ENCODE measurements around the gene THY1. TPM values are rescaled to one million over a fixed set of nuclear protein-coding genes. Genes with fewer than 3 reads are reported as not detected.
"Not testable (repeated sequence)": the region's sequence is repeated elsewhere in the genome, so short reads cannot be mapped to it uniquely, and the experiment has no call there.

THY1 gene
- total RNA-seq = 35.2 and 37.3 TPM in 2 replicates

DNA sequence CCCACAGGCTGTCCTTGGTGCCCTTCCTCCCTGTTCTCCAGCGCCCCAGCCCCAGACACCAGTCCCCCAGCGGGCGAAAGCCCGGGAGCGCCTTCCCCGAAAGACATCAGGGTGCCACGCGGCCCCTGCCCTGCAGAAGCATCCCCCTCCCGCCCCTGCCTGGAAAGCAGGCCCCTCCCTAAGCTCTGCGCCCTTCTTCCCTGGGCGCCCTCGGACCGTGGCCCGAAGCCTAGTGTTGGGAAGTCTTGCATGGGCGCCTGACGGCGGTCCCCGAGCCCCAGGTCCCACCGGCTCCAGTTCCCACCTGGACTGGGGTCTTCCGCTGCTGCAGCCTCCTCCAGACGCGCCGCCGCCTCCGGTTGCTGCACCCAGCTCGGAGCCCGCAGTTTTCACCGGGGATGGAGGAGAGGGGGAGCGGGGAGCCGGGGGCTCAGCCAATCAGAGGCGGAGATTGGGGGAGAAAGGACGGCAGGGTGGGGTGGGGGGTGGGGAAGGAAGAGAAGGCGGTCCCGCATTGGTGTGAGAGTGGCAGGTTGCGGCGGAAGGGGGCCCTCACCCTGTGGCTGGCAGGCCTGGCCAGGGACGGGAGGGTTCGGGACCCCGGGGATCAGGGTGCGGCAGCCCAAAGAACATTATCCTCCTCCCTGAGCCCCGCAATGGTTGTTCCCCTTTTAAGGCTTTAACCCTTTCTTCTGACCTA, at the start of gene THY1:
Gene THY1, minus strand, starts transcription at position 364 of the 700 bp plus-strand sequence. CDS start 2,267 bp downstream, outside the sequence.
- H3K9me3 Mint-ChIP-seq = no peaks in the 10 kb centered on the region
- peak within 1 kb of the TSS; percentile 62 for H3K27ac Mint-ChIP-seq
- peak within 1 kb of the TSS; percentile 82 for H3K4me3 Mint-ChIP-seq (ENCODE audit: low read depth)
- no peak for DNase-seq (ENCODE audit: low spot score)
- peaks cover 11% of the 10 kb centered on the region for H3K36me3 Mint-ChIP-seq (ENCODE audit: low read depth)
- intact Hi-C loops (cut with micrococcal nuclease) = loop anchor here (10.0 kb wide), 1 partner anchor 52 kb away; no protein-coding TSS in a partner anchor
- peaks cover 7% of the 10 kb centered on the region for H3K27me3 Mint-ChIP-seq (ENCODE audit: low read depth)
- peaks cover 37% of the 10 kb centered on the region for H3K4me1 Mint-ChIP-seq (ENCODE audit: low read depth)

- Mint-ChIP-seq H3K36me3 (ENCODE audit: low read depth) (no peaks in the 10 kb centered on the region), H3K4me1 (ENCODE audit: low read depth) (peaks cover 4% of the 10 kb centered on the region), H3K9me3 (no peaks in the 10 kb centered on the region), H3K4me3 (ENCODE audit: low read depth) (no peak overlapping the region), H3K27me3 (ENCODE audit: low read depth) (peaks cover 9% of the 10 kb centered on the region), H3K27ac (no peak overlapping the region)
- no peak for DNase-seq (ENCODE audit: low spot score)
- intact Hi-C loops (cut with micrococcal nuclease) = loop anchor here (10.0 kb wide), 1 partner anchor 48 kb away; the partner anchor contains the start of gene THY1
Observed at GRCh38 chr11:119472186-119472855, 49.3 kb upstream of the THY1 start.

GRCh38 chr11:119471329-119471728, 48.4 kb upstream of the THY1 start:
- H3K27me3 Mint-ChIP-seq (ENCODE audit: low read depth) = peaks cover 18% of the 10 kb centered on the region
- H3K4me3 Mint-ChIP-seq (ENCODE audit: low read depth) = no peak overlapping the region
- peaks cover 4% of the 10 kb centered on the region for H3K4me1 Mint-ChIP-seq (ENCODE audit: low read depth)
- peaks cover 6% of the 10 kb centered on the region for H3K9me3 Mint-ChIP-seq
- intact Hi-C loops (cut with micrococcal nuclease) = loop anchor here (10.0 kb wide), 1 partner anchor 47 kb away; the partner anchor contains the start of gene THY1
- H3K36me3 Mint-ChIP-seq (ENCODE audit: low read depth) = no peaks in the 10 kb centered on the region
- DNase-seq (ENCODE audit: low spot score) = no peak
- H3K27ac Mint-ChIP-seq = no peak overlapping the region

GRCh38 chr11:119470317-119471291, 47.6 kb upstream of the THY1 start:
- Mint-ChIP-seq H3K27me3 (ENCODE audit: low read depth) (peaks cover 23% of the 10 kb centered on the region), H3K4me1 (ENCODE audit: low read depth) (peaks cover 4% of the 10 kb centered on the region), H3K27ac (no peak overlapping the region), H3K9me3 (peaks cover 11% of the 10 kb centered on the region), H3K4me3 (ENCODE audit: low read depth) (no peak overlapping the region), H3K36me3 (ENCODE audit: low read depth) (no peaks in the 10 kb centered on the region)
- DNase-seq (ENCODE audit: low spot score) = no peak
- intact Hi-C loops (cut with micrococcal nuclease) = loop anchor here (10.0 kb wide), 1 partner anchor 46 kb away; the partner anchor contains the start of gene THY1

DNA sequence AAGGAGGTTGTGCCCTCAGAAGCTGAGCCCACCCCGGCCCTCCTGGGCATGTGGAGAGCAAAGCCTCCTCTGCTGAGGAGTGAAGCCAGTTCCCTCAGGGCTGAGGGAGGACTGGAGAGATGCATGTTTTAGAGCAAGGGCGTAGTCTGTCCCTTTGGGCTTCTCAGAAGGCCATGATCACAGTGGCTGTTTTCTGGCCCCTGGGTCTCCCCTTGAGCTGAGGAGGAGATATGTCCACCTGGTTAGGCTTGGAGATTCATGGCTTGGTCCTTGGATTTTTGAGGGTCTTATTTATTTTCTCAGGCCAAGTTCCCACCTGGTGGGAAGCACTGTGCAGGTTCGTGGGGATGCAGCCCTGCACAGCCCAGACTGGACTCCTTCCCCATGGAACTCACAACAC, 46.5 kb upstream of the THY1 start:
- no peak overlapping the region for H3K4me3 Mint-ChIP-seq (ENCODE audit: low read depth)
- peaks cover 2% of the 10 kb centered on the region for H3K4me1 Mint-ChIP-seq (ENCODE audit: low read depth)
- peaks cover 19% of the 10 kb centered on the region for H3K9me3 Mint-ChIP-seq
- H3K27me3 Mint-ChIP-seq (ENCODE audit: low read depth) = peaks cover 34% of the 10 kb centered on the region
- H3K27ac Mint-ChIP-seq = no peak overlapping the region
- H3K36me3 Mint-ChIP-seq (ENCODE audit: low read depth) = no peaks in the 10 kb centered on the region
- intact Hi-C loops (cut with micrococcal nuclease) = no loop called here
- DNase-seq (ENCODE audit: low spot score) = no peak

DNA sequence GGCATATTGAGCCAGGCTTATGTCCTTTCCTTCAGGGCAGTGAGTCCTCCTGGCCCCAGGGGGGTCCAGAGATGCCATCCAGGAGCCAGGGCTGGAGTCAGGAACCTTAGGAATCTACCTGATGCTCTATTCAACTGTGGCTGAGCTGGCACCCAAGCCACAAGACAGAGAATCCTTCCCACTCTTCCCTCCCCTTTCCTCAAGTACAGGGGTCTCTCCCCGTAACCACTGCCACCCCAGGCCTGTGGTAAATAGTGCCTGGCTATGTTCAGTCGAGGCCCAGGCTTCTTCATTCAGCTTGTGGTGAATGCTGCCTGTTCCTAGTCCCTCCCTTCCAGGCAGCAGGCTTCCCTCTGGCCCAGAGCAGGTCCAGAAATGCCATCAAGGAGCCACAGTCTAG, 45.5 kb upstream of the THY1 start:
- H3K9me3 Mint-ChIP-seq = peaks cover 19% of the 10 kb centered on the region
- no peaks in the 10 kb centered on the region for H3K36me3 Mint-ChIP-seq (ENCODE audit: low read depth)
- no peak for DNase-seq (ENCODE audit: low spot score)
- intact Hi-C loops (cut with micrococcal nuclease) = no loop called here
- no peak overlapping the region for H3K4me3 Mint-ChIP-seq (ENCODE audit: low read depth)
- peaks cover 2% of the 10 kb centered on the region for H3K4me1 Mint-ChIP-seq (ENCODE audit: low read depth)
- H3K27ac Mint-ChIP-seq = no peak overlapping the region
- peaks cover 44% of the 10 kb centered on the region for H3K27me3 Mint-ChIP-seq (ENCODE audit: low read depth)

GRCh38 chr11:119461229-119461963, 38.4 kb upstream of the THY1 start:
- no peak overlapping the region for H3K27ac Mint-ChIP-seq
- intact Hi-C loops (cut with micrococcal nuclease) = no loop called here
- no peak for DNase-seq (ENCODE audit: low spot score)
- no peaks in the 10 kb centered on the region for H3K36me3 Mint-ChIP-seq (ENCODE audit: low read depth)
- peaks cover 34% of the 10 kb centered on the region for H3K27me3 Mint-ChIP-seq (ENCODE audit: low read depth)
- H3K4me3 Mint-ChIP-seq (ENCODE audit: low read depth) = no peak overlapping the region
- H3K4me1 Mint-ChIP-seq (ENCODE audit: low read depth) = peaks cover 1% of the 10 kb centered on the region
- peaks cover 13% of the 10 kb centered on the region for H3K9me3 Mint-ChIP-seq

- no peak overlapping the region for H3K4me3 Mint-ChIP-seq (ENCODE audit: low read depth)
- H3K4me1 Mint-ChIP-seq (ENCODE audit: low read depth) = peaks cover 1% of the 10 kb centered on the region
- no peaks in the 10 kb centered on the region for H3K36me3 Mint-ChIP-seq (ENCODE audit: low read depth)
- no peak for DNase-seq (ENCODE audit: low spot score)
- intact Hi-C loops (cut with micrococcal nuclease) = no loop called here
- H3K27me3 Mint-ChIP-seq (ENCODE audit: low read depth) = peaks cover 29% of the 10 kb centered on the region
- H3K27ac Mint-ChIP-seq = no peak overlapping the region
- peaks cover 8% of the 10 kb centered on the region for H3K9me3 Mint-ChIP-seq
Observed at GRCh38 chr11:119460582-119460981, 37.6 kb upstream of the THY1 start.

DNA sequence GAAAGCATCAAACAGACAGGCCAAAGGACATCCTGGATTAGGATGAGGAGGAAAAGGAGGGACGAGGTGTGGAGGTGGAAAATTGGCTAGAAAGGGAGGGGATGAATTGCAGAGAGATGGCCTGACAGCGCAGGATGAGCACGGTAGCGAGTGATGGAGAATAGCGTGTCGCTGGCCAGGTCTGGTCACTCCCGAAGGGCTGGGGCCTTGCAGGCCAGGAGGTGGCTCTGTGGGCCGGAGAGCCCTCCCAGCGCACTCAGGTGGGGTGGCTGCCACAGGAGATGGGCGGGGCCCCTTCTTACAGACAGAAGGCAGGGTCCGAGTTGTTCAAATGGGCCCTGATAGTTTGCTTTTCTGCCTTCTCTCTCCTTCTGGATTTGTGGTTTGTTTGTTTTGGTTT, 37.1 kb upstream of the THY1 start:
- H3K9me3 Mint-ChIP-seq = peaks cover 3% of the 10 kb centered on the region
- intact Hi-C loops (cut with micrococcal nuclease) = no loop called here
- H3K36me3 Mint-ChIP-seq (ENCODE audit: low read depth) = no peaks in the 10 kb centered on the region
- no peak for DNase-seq (ENCODE audit: low spot score)
- H3K4me3 Mint-ChIP-seq (ENCODE audit: low read depth) = no peak overlapping the region
- H3K4me1 Mint-ChIP-seq (ENCODE audit: low read depth) = peaks cover 1% of the 10 kb centered on the region
- no peak overlapping the region for H3K27ac Mint-ChIP-seq
- H3K27me3 Mint-ChIP-seq (ENCODE audit: low read depth) = peaks cover 24% of the 10 kb centered on the region

- Mint-ChIP-seq H3K4me1 (ENCODE audit: low read depth) (peaks cover 1% of the 10 kb centered on the region), H3K9me3 (no peaks in the 10 kb centered on the region), H3K27me3 (ENCODE audit: low read depth) (peaks cover 17% of the 10 kb centered on the region), H3K36me3 (ENCODE audit: low read depth) (no peaks in the 10 kb centered on the region), H3K27ac (no peak overlapping the region), H3K4me3 (ENCODE audit: low read depth) (no peak overlapping the region)
- intact Hi-C loops (cut with micrococcal nuclease) = no loop called here
- DNase-seq (ENCODE audit: low spot score) = no peak
Observed at GRCh38 chr11:119459293-119459976, 36.5 kb upstream of the THY1 start.

- H3K9me3 Mint-ChIP-seq; H3K4me1 Mint-ChIP-seq (ENCODE audit: low read depth); intact Hi-C loops (cut with micrococcal nuclease); H3K27me3 Mint-ChIP-seq (ENCODE audit: low read depth); H3K4me3 Mint-ChIP-seq (ENCODE audit: low read depth); H3K36me3 Mint-ChIP-seq (ENCODE audit: low read depth); DNase-seq (ENCODE audit: low spot score); H3K27ac Mint-ChIP-seq: not testable (repeated sequence)
Observed at GRCh38 chr11:119455708-119456107, 32.7 kb upstream of the THY1 start.
